CD8-positive, alpha-beta memory T cell (primary cell): ENCODE measurements around the gene FSTL1. TPM values are rescaled to one million over a fixed set of nuclear protein-coding genes. Genes with fewer than 3 reads are reported as not detected.

Experiments used
- CTCF ChIA-PET: fragments of 350-600 bp; sonication (Branson Sonifier 250); formaldehyde crosslinking; loops from one replicate; lab custom pipeline; 2021; ENCODE audit warnings: antibody characterized with exemption; lab: Charles Lee
- POLR2A ChIA-PET: fragments of 350-600 bp; sonication (Branson Sonifier 250); formaldehyde crosslinking; loops from one replicate; lab custom pipeline; 2021; ENCODE audit warnings: antibody characterized with exemption; lab: Charles Lee
- DNase-seq, 5 donors: peaks; one replicate each; pipeline versions ENCODE4 v3.0.0 to v3.0.0-alpha.2; 2020 to 2022; ENCODE audit warnings: mixed read lengths in 1 of 5
- H3K27ac ChIP-seq: one replicate; pipeline ENCODE4 v1.7.0; 2013; ENCODE audit warnings: low read depth, mild to moderate bottlenecking, low read length, moderate library complexity
- H3K27me3 ChIP-seq: 2 replicates; pipeline ENCODE4 v1.7.0; 2013; ENCODE audit warnings: low read length, mild to moderate bottlenecking; ENCODE audit not compliant: insufficient read depth, poor library complexity, severe bottlenecking
- H3K36me3 ChIP-seq: 2 replicates; pipeline ENCODE4 v1.7.0; 2013; ENCODE audit warnings: mild to moderate bottlenecking, low read length, moderate library complexity; ENCODE audit not compliant: insufficient read depth
- H3K4me1 ChIP-seq: 2 replicates; pipeline ENCODE4 v1.7.0; 2013; ENCODE audit warnings: mild to moderate bottlenecking, low read length, moderate library complexity; ENCODE audit not compliant: insufficient read depth
- H3K4me3 ChIP-seq: 2 replicates; pipeline ENCODE4 v1.7.0; 2013; ENCODE audit warnings: mild to moderate bottlenecking, low read length
- H3K9me3 ChIP-seq: 2 replicates; pipeline ENCODE4 v1.7.0; 2013; ENCODE audit warnings: mild to moderate bottlenecking, low read length
- H3K27ac Mint-ChIP-seq, 8 donors: one replicate each; pipeline ENCODE4 v1.8.0; 2020 to 2021; ENCODE audit warnings: mixed read lengths in 8 of 8, mild to moderate bottlenecking in 6 of 8, inconsistent platforms in 3 of 8, moderate library complexity in 3 of 8
- H3K27me3 Mint-ChIP-seq, 2 donors: one replicate each; pipeline ENCODE4 v1.8.0; 2020 to 2021; ENCODE audit warnings: mixed read lengths in 2 of 2, mild to moderate bottlenecking in 1 of 2, moderate library complexity in 1 of 2
- H3K36me3 Mint-ChIP-seq, 3 donors: one replicate each; pipeline ENCODE4 v1.8.0; 2020 to 2021; ENCODE audit warnings: mixed read lengths in 3 of 3, inconsistent platforms in 1 of 3, mild to moderate bottlenecking in 1 of 3
- H3K4me1 Mint-ChIP-seq, 3 donors: one replicate each; pipeline ENCODE4 v1.8.0; 2020 to 2021; ENCODE audit warnings: mixed read lengths in 3 of 3, inconsistent platforms in 1 of 3, mild to moderate bottlenecking in 1 of 3
- H3K4me3 Mint-ChIP-seq, 7 donors: one replicate each; pipeline ENCODE4 v1.8.0; 2020 to 2021; ENCODE audit warnings: mixed read lengths in 7 of 7, mild to moderate bottlenecking in 6 of 7, moderate library complexity in 4 of 7, inconsistent platforms in 2 of 7
- H3K9me3 Mint-ChIP-seq, 5 donors: one replicate each; pipeline ENCODE4 v1.8.0; 2020 to 2022; ENCODE audit warnings: mixed read lengths in 5 of 5, mild to moderate bottlenecking in 3 of 5, moderate library complexity in 2 of 5, inconsistent platforms in 1 of 5
- polyA plus RNA-seq: library from polyadenylated mRNA; unstranded; fragments of 300-500 nt; fragmentation: Illumina TruSeq; gene quantifications from one replicate; pipeline ENCODE4 v1.2.3, GENCODE V29; 2021
- total RNA-seq, 2 experiments: library from RNA; stranded (reverse); gene quantifications; one replicate each; pipeline ENCODE4 v1.2.3, GENCODE V29; 2021

Gene FSTL1
- total and polyA plus RNA-seq, 3 experiments from 2014 or later = 0.09 to 0.53 TPM; not detected in 1

GRCh38 chr3:120355486-120355885 lies 95.3 kb downstream of the FSTL1 start:
- ChIA-PET CTCF (no interaction called here), POLR2A (no interaction called here)
- no peak overlapping the region for H3K27ac Mint-ChIP-seq
- DNase-seq = no peak
- Histone ChIP-seq H3K27ac (no peak overlapping the region), H3K4me3 (no peak overlapping the region), H3K27me3 (peaks cover 4% of the 10 kb centered on the region), H3K36me3 (no peaks in the 10 kb centered on the region), H3K4me1 (no peaks in the 10 kb centered on the region), H3K9me3 (no peaks in the 10 kb centered on the region)
- H3K9me3 Mint-ChIP-seq = no peaks in the 10 kb centered on the region
- no peaks in the 10 kb centered on the region for H3K36me3 Mint-ChIP-seq
- H3K4me1 Mint-ChIP-seq = peaks cover 0 to under 1% (median 0%) of the 10 kb centered on the region in 3 donors
- peaks cover 7 to 31% of the 10 kb centered on the region in 2 donors for H3K27me3 Mint-ChIP-seq
- H3K4me3 Mint-ChIP-seq = no peak overlapping the region

- POLR2A ChIA-PET = no interaction called here
- H3K27ac Mint-ChIP-seq = peak overlapping the region in 1 of 8 donors; percentile 8
Measured at GRCh38 chr3:120353463-120353862, 97.3 kb downstream of the FSTL1 start.

GRCh38 chr3:120352017-120352416 lies 98.8 kb downstream of the FSTL1 start:
- Histone ChIP-seq H3K4me3 (no peak overlapping the region), H3K27me3 (peaks cover 4% of the 10 kb centered on the region), H3K27ac (no peak overlapping the region), H3K4me1 (peaks cover 17% of the 10 kb centered on the region), H3K36me3 (no peaks in the 10 kb centered on the region), H3K9me3 (no peaks in the 10 kb centered on the region)
- Mint-ChIP-seq H3K4me1 (peaks cover 18 to 24% (median 24%) of the 10 kb centered on the region in 3 donors), H3K27me3 (peaks cover 7 to 20% of the 10 kb centered on the region in 2 donors), H3K36me3 (peaks cover 0 to 13% (median 0%) of the 10 kb centered on the region in 3 donors), H3K9me3 (no peaks in the 10 kb centered on the region), H3K4me3 (peak overlapping the region in 1 of 7 donors; percentile 4), H3K27ac (no peak overlapping the region)
- POLR2A ChIA-PET = no interaction called here
- DNase-seq = no peak
- CTCF ChIA-PET = interaction anchor here (1.3 kb wide), 1 partner anchor 100 kb away, joined by 3 read pairs; no protein-coding TSS in a partner anchor

More at GRCh38 chr3:120353463-120353862, 97.3 kb downstream of the FSTL1 start:
- H3K4me1 ChIP-seq = peaks cover 8% of the 10 kb centered on the region
- H3K4me3 Mint-ChIP-seq = peak overlapping the region in 1 of 7 donors; percentile 12
- no peak overlapping the region for H3K4me3 ChIP-seq
- peaks cover 0 to 5% (median 0%) of the 10 kb centered on the region in 3 donors for H3K36me3 Mint-ChIP-seq
- H3K27ac ChIP-seq = no peak overlapping the region
- peaks cover 6 to 11% (median 10%) of the 10 kb centered on the region in 3 donors for H3K4me1 Mint-ChIP-seq
- DNase-seq = no peak
- H3K36me3 ChIP-seq = no peaks in the 10 kb centered on the region
- H3K9me3 ChIP-seq = no peaks in the 10 kb centered on the region
- H3K27me3 ChIP-seq = peaks cover 4% of the 10 kb centered on the region
- no peaks in the 10 kb centered on the region for H3K9me3 Mint-ChIP-seq
- peaks cover 7 to 25% of the 10 kb centered on the region in 2 donors for H3K27me3 Mint-ChIP-seq
- CTCF ChIA-PET = no interaction called here

- H3K27me3 Mint-ChIP-seq = peaks cover 6 to 20% of the 10 kb centered on the region in 2 donors
- ChIA-PET CTCF (interaction anchor here (1.0 to 2.1 kb wide), 6 partner anchors 13 to 1109 kb away, joined by 3 to 7 read pairs (median 4); no protein-coding TSS in a partner anchor), POLR2A (interaction anchor here (0.6 to 1.3 kb wide), 3 partner anchors 53 to 888 kb away, joined by 3 to 4 read pairs (median 3); no protein-coding TSS in a partner anchor)
- Histone ChIP-seq H3K27me3 (no peaks in the 10 kb centered on the region), H3K27ac (no peak overlapping the region), H3K4me1 (peaks cover 26% of the 10 kb centered on the region), H3K4me3 (no peak overlapping the region), H3K9me3 (no peaks in the 10 kb centered on the region), H3K36me3 (no peaks in the 10 kb centered on the region)
- H3K27ac Mint-ChIP-seq = peak overlapping the region in 1 of 8 donors; percentile 25
- H3K36me3 Mint-ChIP-seq = peaks cover 0 to 24% (median 4%) of the 10 kb centered on the region in 3 donors
- peaks cover 31 to 40% (median 40%) of the 10 kb centered on the region in 3 donors for H3K4me1 Mint-ChIP-seq
- DNase-seq = no peak
- H3K4me3 Mint-ChIP-seq = peak overlapping the region in 5 of 7 donors; percentile 40 to 97 (median 91)
- H3K9me3 Mint-ChIP-seq = no peaks in the 10 kb centered on the region
Measured at GRCh38 chr3:120350401-120350941, 100.3 kb downstream of the FSTL1 start.

- peaks cover 3 to 13% of the 10 kb centered on the region in 2 donors for H3K27me3 Mint-ChIP-seq
- Histone ChIP-seq H3K36me3 (no peaks in the 10 kb centered on the region), H3K4me3 (peak overlapping the region; percentile 86), H3K27ac (peak overlapping the region; percentile 74), H3K27me3 (no peaks in the 10 kb centered on the region), H3K9me3 (no peaks in the 10 kb centered on the region), H3K4me1 (peaks cover 33% of the 10 kb centered on the region)
- ChIA-PET POLR2A (interaction anchor here (0.7 to 2.1 kb wide), 5 partner anchors 10 to 887 kb away, joined by 3 to 24 read pairs (median 4); partner anchors contain the start of gene GSK3B), CTCF (interaction anchor here (1.0 to 2.1 kb wide), 12 partner anchors 8 to 1109 kb away, joined by 3 to 8 read pairs (median 4); no protein-coding TSS in a partner anchor)
- peaks cover 38 to 47% (median 47%) of the 10 kb centered on the region in 3 donors for H3K4me1 Mint-ChIP-seq
- DNase-seq = no peak
- peak overlapping the region; percentile 88 to 96 (median 93) for H3K27ac Mint-ChIP-seq
- H3K9me3 Mint-ChIP-seq = no peaks in the 10 kb centered on the region
- H3K36me3 Mint-ChIP-seq = peaks cover 0 to 24% (median 5%) of the 10 kb centered on the region in 3 donors
- H3K4me3 Mint-ChIP-seq = peak overlapping the region; percentile 91 to 97 (median 93)
Measured at GRCh38 chr3:120349855-120350125, 101.0 kb downstream of the FSTL1 start.

- Histone ChIP-seq H3K36me3 (no peaks in the 10 kb centered on the region), H3K9me3 (no peaks in the 10 kb centered on the region), H3K27ac (peak within 1 kb of the TSS; percentile 74), H3K27me3 (no peaks in the 10 kb centered on the region), H3K4me3 (peak within 1 kb of the TSS; percentile 86), H3K4me1 (peaks cover 39% of the 10 kb centered on the region)
- DNase-seq = peak; percentile 84 to 95 (median 90)
- Mint-ChIP-seq H3K4me1 (peaks cover 44 to 52% (median 52%) of the 10 kb centered on the region in 3 donors), H3K9me3 (no peaks in the 10 kb centered on the region), H3K27me3 (peaks cover 3 to 10% of the 10 kb centered on the region in 2 donors), H3K27ac (peak within 1 kb of the TSS; percentile 88 to 96 (median 94)), H3K36me3 (peaks cover 0 to 24% (median 8%) of the 10 kb centered on the region in 3 donors), H3K4me3 (peak within 1 kb of the TSS; percentile 91 to 97 (median 93))
- ChIA-PET POLR2A (interaction anchor here (0.6 to 2.1 kb wide), 8 partner anchors 9 to 886 kb away, joined by 3 to 24 read pairs (median 4); partner anchors contain the start of genes GSK3B and NDUFB4), CTCF (interaction anchor here (0.9 to 2.1 kb wide), 16 partner anchors 8 to 1108 kb away, joined by 3 to 8 read pairs (median 3); no protein-coding TSS in a partner anchor)
Measured at GRCh38 chr3:120348991-120349854, 101.6 kb downstream of the FSTL1 start, which contains the start of gene LRRC58. Gene LRRC58 (minus strand): TSS chr3:120349354. CDS start chr3:120349243, 111 bp downstream.

- Mint-ChIP-seq H3K27ac (peak overlapping the region; percentile 68 to 94 (median 90)), H3K27me3 (peaks cover 0 to under 1% of the 10 kb centered on the region in 2 donors), H3K4me3 (peak overlapping the region; percentile 91 to 97 (median 93)), H3K9me3 (no peaks in the 10 kb centered on the region), H3K36me3 (peaks cover 0 to 26% (median 8%) of the 10 kb centered on the region in 3 donors), H3K4me1 (peaks cover 50 to 61% (median 61%) of the 10 kb centered on the region in 3 donors)
- peaks cover 45% of the 10 kb centered on the region for H3K4me1 ChIP-seq
- H3K27me3 ChIP-seq = no peaks in the 10 kb centered on the region
- H3K27ac ChIP-seq = peak overlapping the region; percentile 74
- no peaks in the 10 kb centered on the region for H3K36me3 ChIP-seq
- DNase-seq = peak in 3 of 5 donors; percentile 4 to 72 (median 32)
- ChIA-PET POLR2A (interaction anchor here (0.6 to 2.1 kb wide), 5 partner anchors 11 to 884 kb away, joined by 3 to 24 read pairs (median 5); partner anchors contain the start of genes GSK3B and NDUFB4), CTCF (interaction anchor here (0.7 to 2.1 kb wide), 15 partner anchors 8 to 456 kb away, joined by 3 to 8 read pairs (median 3); no protein-coding TSS in a partner anchor)
- H3K4me3 ChIP-seq = peak overlapping the region; percentile 86
- H3K9me3 ChIP-seq = no peaks in the 10 kb centered on the region
Measured at GRCh38 chr3:120348065-120348990, 102.5 kb downstream of the FSTL1 start.
